ENCODE results near the gene FBN3.

The FBN3 gene

DNA sequence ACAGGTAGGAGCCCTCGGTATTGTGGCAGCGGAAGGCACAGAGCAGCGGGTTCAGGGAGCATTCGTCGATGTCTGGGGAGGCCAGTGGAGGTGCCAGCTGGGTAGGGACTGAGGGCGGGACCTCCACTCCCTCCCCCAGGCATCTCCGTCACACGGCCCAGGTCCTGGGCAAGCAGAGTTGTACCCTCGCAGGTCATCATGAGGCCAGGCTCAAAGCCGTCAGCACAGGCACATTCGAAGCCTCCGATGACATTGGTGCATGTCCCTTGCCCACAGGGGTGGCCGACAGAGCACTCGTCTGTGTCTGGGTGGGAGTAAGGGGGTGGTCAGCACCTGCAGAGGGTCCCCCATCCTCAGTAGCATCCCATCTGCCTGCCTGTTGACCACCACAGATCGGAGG is 61.5 kb downstream of the FBN3 start:
- no peak for DNase-seq

DNA sequence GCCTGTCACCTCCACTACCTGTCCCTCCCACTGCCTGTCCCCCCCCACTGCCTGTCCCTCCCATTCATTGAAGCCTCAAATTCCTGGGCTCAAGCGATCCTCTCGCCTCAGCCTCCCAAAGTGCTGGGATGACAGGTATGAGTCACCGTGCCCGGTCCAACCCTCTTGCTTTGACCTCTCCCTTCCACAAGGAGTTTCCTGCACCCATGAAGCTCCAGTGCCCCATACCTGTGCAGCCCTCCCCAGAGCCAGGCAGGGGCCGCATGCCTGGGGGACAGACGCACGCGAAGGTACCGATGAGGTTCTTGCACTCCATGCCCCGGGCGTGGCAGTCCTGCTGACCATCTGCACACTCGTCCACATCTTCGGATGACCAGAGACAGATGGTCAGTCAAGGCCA is 62.5 kb downstream of the FBN3 start:
- DNase-seq, result no peak

DNA sequence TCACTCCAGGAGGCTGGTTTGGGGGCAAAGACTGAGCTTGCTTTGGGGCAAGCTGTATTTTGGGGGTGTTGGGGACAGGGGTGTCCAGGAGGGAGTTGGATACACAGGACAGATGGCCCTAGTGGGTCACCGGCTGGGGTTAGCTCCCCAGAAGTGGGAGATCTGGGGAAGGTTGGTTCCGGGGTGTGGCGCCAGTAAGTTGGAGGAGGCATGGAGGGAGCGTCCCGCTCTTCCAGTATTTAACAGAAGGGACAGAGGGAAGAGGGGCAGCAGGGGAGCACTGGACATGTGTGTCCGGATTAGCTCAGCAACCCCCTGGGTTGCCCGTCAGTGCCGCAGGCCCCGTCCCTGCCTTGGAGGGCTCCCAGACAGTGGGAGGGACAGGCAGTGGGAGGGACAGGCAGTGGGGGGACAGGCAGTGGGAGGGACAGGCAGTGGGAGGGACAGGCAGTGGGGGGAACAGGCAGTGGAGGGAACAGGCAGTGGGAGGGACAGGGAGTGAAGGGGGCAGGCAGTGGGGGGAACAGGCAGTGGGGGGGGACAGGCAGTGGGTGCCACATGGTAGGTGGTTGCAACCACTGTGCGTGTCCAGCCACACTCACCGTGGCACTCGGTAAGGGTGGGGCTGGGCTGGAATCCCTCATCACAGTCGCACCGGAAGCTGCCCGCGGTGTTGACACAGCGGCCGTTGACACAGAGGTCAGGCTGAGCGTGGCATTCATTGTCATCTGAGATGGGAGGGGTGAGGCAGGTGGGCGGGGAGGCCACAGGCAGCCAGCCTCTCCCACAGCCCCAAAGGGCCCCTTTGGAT is 63.6 kb downstream of the FBN3 start:
- DNase-seq, result no peak

DNA sequence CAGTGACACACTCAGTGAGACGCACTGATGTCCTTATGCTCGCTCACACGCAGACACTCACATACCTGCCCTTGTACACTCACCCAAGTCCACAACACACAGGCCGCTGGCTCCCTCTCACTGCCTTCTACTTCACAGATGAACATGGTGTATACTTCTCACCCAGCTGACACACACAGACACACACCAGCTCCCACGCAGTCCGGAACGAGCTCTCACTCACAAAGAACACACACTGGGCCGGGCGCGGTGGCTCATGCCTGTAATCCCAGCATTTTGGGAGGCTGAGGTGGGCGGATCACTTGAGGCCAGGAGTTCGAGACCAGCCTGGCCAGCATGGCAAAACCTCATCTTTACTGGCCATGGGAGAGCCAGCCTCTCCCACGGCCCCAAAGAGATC is 65.2 kb downstream of the FBN3 start:
- DNase-seq, result no peak

DNA sequence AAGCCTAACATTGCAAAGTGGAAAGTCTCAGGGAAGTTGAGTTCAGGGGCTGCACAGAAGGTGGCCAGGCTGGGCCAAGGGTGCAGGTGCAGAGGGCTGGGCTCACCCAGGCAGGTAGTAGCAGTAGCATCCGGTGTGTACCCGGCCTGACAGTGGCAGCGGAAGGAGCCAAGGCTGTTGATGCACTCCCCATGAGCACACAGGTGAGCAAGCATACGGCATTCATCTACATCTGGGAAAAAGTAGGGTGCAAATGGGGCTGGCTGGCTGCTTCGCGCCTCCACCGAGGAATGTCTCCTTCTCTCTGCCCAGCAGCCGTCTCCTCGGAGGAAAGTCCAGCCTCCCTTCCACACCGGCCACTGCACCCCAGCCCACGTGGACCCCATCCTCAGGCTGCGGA is 66.3 kb downstream of the FBN3 start:
- DNase-seq, result no peak

DNA sequence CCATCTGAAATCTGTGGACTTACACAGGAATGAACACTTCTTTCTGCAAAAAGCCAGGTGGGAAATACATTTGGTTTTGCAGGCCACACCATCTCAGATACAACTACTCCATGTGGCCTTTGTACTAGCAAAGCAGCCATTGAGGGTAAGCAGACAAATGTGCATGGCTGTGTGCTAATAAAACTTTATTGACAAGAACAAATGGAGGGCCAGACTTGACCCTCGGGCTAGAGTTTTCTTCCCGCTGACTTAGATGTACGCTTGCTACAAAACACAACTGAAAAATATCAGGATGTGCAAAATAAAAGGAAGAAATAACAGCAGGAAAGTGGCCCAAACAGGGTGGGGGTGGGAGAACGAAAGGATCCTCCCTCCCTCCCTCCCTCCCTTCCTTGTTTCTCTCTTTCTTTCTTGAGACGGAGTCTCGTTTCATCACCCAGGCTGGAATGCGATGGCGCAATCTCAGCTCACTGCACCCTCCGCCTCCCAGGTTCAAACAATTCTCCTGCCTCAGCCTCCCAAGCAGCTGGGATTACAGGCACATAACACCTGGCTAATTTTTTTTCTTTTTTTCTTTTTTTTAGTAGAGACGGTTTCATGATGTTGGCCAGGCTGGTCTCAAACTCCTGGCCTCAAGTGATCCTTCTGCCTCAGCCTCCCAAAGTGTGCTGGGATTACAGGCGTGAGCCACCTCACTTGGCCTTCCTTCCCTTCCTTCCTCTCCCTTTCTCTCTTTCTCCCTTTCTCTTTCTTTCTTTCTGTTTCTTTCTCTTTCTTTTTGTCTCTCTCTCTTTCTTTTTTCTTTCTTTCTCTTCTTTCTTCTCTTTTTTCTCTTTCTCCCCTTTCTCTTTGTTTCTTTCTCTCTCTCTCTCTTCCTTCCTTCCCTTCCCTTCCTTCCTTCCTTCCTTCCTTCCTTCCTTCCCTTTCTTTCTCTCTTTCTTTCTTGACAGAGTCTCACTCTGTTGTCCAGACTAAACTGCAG is 67.5 kb downstream of the FBN3 start:
- no peak for DNase-seq

DNA sequence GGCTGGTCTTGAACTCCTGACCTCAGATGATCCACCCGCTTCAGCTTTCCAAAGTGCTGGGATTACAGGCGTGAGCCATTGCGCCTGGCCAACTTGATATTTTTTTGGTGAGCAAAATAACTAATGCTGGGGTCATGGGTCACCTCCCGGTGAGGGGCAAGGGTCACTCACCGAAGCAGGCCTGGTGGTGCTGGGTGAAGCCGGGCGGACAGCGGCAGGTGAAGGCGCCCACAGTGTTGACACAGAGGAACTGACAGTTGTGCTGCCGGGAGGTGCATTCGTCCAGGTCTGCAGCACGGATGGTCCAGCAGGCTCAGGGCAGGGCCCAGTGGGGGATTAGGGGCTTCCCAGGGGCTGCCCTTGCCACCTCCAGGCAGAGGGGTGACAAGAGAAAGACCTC is 68.6 kb downstream of the FBN3 start:
- DNase-seq, result no peak

DNA sequence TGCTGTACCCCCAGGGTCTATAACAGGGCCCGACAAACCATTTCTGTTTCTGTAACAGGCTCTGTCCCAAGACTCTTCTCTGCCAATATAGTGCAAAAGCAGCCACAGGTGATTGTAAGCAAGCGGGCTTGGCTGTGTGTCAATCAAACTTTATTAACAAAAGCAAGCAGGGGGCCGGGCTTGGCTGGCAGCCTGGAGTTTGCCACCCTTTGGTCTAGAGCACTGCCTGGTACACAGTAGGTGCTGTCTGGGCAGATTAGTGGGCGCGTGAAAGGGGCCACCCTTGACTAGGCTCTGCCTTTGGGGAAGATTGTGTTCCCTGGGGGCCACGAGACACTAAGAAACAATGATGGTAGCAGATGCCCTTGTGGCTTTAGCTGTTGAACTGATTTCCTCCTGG is 69.4 kb downstream of the FBN3 start:
- DNase-seq, result no peak

DNA sequence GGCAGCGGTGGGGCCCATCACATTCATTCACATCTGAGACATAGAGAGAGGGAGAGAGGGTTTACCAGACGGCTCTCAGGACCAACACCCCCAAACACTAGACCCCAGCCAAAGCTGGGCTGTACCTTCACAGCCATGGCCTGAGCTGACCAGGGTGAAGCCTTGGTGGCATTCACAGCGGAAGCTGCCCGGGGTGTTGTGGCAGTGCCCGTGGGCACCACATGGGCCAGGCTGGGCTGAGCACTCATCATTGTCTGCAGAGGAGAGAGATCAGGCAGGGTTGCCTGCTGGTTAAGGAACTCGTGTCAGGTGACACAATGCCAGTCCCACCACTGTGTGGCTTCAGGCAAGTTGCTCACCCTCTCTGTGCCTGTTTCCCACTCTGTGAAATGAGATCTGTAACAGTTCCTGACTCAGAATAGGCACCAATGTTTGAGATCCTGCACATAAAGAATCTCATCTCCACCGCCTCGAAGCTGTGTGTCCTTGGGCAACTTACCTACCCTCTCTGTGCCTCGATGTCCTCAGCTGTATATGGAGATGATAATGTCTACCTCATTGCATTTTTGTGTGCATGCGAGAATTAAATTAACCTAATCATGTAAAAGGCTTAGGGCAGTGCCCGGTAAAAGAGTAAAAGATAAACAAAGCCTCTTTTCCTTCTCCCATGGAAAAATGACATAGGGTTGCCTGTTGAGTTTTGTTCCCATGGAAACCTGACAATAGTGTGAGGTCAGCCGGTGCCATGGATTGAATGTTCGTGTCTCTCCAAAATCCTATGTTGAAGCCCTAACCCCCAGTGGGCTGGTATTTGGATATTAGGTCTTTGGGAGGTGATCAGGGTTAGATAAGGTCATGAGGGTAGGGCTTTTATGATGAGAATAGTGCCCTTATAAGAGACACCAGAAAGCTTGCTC is 74.0 kb downstream of the FBN3 start:
- no peak for DNase-seq

DNA sequence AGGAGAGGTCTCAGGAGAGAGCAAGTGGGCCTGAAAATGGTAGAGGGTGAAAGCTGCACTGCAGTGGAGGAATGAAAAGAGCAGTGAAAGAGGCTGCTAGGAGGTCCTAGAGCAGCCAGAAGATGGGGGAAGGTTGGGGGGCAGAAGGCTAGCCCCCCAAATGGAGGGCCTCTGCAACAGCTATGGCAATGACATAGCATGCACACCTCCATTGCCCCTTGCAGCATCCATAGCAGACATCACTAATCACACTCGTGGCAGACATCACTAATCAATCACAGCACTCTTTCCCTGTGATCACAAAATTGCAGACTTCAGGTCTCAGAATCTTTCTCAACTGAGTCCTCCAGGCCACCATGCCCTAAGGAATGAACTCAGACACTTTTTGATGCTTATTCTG is 74.9 kb downstream of the FBN3 start:
- no peak for DNase-seq

DNA sequence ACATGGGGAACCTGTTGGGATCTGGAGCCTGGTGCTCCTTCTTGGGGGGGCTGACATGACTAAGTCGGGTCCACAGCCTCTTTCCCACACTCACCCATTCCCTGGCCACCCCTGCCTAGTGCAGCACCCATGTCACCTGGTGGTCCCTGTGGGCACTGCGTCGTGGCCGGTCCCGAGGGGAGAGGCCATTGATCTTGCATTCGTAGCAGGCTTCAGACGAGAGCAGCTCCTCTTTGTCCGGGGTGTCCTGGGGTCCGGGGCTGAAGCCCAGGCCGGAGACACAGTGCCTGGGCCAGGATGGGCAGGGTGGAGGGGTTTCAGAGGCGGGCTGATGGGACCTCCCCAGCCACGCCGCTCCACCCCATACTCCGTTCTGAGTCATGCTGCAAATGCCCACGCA is 77.5 kb downstream of the FBN3 start:
- DNase-seq, result no peak

DNA sequence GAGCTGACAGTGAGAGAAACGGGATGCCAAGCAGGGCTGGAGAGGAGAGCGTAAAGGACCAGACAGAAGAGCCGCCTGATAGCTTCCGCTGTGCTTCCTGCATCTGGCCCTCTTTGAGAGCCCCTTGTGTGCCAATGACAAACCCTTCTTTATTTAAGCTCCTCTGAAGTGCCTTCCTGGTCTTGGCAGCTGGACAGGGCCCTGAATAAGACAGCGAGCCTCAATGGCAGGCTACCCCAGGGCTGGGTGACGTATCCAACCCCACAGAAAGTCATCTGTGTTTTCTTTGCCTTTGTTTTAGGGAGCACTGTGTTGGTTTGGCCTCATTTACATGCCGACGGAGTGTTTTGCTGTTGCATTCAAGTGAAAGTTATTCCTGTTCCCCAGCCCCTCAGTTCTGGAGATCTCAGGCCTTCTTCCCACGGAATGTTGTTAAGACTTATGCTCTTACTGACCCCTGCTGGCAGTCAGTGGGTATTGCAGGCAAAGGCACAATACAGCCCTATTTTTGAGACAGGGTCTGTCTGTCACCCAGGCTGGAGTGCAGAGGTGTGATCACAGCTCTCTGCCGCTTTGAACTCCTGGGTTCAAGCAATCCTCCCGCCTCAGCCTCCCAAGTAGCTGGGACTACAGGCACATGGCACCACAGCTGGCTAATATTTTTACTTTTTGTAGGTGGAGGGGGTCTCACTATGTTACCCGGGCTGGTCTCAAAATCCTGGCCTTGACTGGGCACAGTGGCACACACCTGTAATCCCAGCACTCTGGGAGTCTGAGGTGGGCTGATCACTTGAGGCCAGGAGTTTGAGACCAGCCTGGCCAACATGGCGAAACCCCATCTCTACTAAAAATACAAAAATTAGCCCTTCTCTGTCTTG is 80.1 kb downstream of the FBN3 start:
- DNase-seq, result no peak

DNA sequence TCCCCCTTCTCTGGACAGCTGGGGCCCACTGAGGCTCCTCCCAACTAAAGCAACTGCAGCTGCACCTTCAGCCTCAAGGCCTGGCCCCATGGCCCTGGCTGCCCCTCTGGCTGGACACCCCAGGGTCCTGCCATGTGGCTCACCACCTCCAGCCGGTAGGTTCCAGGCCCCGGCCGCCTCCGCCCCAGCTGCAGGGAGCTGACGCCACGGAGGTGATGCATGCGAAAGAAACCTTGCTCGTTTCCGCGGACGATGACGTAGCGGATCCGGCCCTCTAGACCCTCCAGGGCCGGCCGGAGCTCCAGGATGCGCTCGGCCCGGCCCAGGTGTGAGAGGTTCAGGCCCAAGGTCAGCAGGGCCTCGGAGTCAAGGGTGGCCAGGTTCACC is 83.5 kb downstream of the FBN3 start:
- no peak for DNase-seq

DNA sequence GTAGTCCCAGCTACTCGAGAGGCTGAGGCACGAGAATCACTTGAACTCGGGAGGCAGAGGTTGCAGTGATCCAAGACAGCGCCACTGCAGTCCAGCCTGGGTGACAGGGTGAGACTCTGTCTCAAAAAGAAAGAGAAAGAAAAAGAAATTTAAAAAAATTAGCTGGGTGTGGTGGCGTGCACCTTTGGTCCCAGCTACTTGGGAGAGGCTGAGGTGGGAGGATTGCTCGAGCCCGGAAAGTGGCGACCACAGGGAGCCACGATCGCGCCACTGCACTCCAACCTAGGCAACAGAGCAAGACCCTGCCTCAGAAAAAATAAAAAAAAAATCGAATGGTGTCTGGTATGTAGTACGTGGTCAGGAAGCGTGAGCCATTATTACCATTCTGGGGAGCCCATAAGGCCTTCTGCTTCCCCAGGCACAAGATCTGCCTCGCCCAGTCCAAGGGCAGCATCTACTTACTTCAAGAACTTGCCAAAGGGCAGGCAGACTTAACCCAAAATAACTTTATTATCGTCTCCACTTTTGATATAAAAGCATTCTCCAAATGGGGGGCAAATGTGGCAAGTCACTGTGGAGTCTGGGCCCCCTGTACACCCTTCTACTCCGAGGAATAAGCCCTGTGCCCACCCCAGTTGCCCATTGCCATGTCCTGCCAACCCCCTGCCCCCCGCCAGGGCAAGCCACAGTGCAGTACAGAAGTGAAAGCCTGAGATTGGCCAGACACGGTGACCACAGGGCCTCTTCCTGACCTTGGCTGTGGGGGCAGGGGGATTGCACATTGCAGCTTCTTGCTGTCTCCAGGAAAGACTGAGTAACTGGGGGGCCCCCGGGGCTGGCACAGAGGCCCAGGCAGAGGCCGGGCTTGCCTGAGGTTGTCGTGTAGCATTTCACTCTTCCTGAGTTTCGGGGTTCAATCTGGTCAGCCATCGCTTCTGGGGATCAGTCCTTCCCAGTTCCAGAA is 84.2 kb downstream of the FBN3 start:
- no peak for DNase-seq

DNA sequence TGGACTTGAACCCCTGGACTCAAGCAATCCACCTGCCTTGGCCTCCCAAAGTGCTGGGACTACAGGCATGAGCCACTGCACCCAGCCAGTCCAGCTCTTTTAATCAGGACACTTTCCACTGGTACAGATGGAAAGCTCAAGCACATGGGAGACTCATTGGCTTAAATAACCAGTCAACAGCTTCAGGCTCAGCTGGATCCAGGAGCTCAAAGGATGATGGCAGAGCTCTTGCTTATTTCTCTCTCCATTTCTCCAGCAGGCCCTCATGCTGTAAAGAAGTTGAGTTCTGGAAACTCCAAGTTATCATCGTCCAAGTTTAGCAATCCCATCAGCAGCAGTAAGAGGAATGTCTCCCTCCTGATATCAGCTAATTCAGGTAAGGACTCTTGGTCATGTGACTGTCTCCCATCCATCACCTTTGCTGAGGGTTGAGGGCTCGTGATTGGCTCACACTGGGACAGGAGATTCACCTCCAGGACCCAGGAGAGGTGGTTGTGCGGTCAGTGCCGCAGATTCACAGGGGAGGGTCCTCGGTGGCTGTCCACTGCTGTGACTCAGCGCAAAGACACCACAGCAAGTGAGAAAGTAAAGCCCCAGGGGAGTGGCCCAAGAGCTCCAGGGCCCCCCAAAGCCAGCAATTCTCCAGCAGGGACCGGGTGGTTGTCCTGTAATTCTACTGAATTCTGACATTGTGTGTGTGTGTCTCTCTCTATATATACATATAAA is 91.7 kb downstream of the FBN3 start:
- DNase-seq, result no peak

DNA sequence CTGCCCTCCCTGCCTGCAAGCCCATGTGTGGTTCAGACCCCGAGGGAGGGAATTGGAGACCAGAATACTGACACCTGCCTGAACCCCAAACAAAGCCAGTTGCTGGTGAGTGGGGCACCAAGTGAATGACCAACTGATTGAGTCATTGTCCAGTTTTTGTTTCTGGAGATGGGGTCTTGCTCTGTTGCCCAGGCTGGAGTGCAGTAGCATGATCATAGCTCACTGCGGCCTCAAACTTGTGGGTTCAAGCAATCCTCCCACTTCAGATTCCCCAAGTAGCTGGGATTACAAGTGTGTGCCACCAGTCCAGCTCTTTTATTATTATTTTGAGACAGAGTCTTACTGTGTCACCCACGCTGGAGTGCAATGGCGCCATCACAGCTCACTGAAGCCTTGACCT is 92.9 kb downstream of the FBN3 start:
- no peak for DNase-seq

DNA sequence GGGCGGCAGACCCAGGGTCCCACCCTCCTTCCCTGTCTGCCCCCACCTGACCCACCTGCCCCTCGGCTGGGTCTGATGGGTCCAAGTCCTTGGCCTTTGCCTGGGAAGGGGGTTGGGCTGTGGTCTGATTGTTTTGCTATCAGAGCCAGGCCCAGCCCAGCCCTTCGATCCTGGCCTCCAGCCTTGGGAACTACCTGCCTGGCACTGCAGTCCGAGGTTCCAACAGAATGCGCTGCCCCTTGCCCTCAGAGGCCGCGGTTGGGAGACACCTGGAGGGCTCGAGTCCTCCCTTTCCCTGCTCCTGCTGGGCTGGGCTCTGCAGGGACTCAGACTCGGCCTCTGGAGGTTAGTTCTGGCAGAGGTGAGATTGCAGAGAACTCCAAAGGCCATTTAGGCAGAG is 95.2 kb downstream of the FBN3 start:
- no peak for DNase-seq

DNA sequence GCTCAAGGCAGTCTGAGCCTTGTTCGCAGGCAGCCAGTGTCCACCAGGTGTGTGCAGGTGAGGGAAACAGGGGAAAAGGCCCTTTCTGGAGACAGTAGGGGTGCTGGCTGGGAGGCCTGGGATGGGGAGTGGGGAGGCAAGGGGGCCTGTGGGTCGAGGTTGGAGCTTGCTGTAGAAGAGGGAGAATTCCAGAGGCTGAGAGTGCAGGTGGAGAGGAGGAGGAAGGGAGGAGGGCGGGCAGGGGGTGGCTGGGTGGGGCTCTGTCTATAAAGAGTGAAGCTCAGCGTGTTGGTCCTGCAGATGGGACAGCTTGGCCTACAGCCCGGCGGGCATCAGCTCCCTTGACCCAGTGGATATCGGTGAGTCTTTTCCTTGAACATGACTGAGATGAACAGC is 96.9 kb downstream of the FBN3 start, which contains the start of gene CCL25:
Gene CCL25, plus strand, starts transcription at position 297 of the 396 bp plus-strand sequence. CDS start 290 bp downstream, outside the sequence.
- no peak for DNase-seq

DNA sequence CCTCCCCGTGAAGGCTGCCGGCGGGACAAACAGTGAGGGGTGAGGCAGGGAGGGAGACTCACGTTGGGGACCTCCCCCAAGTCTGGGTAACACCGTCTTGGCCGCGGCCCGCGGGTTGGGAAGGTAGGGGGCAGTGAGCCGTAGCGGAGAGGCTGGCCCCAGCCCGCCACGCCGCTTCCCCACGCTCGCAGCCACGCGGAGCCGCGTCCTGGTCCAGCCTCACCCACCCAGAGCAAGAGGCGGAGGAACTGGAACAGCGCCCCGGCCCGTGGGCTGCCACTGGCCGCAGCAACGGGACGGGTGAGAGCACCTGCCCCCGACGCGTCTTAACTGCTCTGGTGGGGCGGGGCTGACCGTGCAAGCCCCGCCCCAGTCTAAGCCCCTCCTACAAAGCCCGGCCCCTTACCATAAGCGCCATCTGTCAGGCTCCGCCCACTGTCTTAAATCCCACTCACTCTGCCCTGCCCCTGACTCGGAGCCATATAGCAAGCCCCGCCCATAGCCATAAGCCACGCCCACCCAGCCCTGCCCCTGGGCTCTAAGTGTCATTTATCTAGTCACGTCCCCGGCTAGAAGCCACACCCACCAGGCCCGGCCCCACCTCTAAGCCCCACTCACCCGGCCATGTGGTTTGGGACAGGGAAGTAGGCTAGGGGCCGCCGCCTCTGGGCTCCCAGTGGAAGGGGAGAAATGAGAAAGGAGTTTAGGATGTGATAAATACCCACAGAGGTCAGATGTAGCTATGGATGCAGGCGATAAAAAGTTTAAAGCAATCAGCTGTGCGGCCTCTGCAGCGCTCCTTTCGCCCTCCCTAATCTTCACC is 98.9 kb downstream of the FBN3 start:
- DNase-seq, result peak; percentile 74
